Cardiac muscle cell (in vitro differentiated cells and primary cell): ENCODE results near the gene SERPING1. TPM values are rescaled to one million over a fixed set of nuclear protein-coding genes. Genes with fewer than 3 reads are reported as not detected.

Experiments used
- DNase-seq, 2 donors: peaks; one replicate each; pipeline versions ENCODE4 v3.0.0 to v3.0.0-alpha.2; 2010 to 2017; ENCODE audit warnings: low read depth in 1 of 2, low spot score in 1 of 2
- H3K27ac ChIP-seq: fragments of 200-600 bp; sonication (generic); 2 replicates; pipeline ENCODE4 v1.5.1; 2016
- H3K27me3 ChIP-seq: fragments of 200-600 bp; sonication (generic); 2 replicates; pipeline ENCODE4 v1.6.0; 2016; ENCODE audit warnings: control low read depth
- H3K36me3 ChIP-seq: fragments of 200-600 bp; sonication (generic); 2 replicates; pipeline ENCODE4 v1.5.1; 2016; ENCODE audit warnings: control low read depth
- H3K4me1 ChIP-seq: fragments of 200-600 bp; sonication (generic); 2 replicates; pipeline ENCODE4 v1.8.1; 2017; ENCODE audit warnings: low read depth, mild to moderate bottlenecking, mixed run types
- H3K4me3 ChIP-seq: fragments of 200-600 bp; sonication (generic); 2 replicates; pipeline ENCODE4 v1.5.1; 2016; ENCODE audit warnings: mild to moderate bottlenecking
- H3K9me3 ChIP-seq: fragments of 200-600 bp; sonication (generic); 2 replicates; pipeline ENCODE4 v1.5.1; 2017; ENCODE audit warnings: low read depth, mild to moderate bottlenecking, control low read depth
- CTCF ChIP-seq: IDR thresholded peaks from 2 replicates; pipeline ENCODE4 v1.5.1; 2012; ENCODE audit warnings: low read depth, mild to moderate bottlenecking, low read length
- polyA plus RNA-seq: library from polyadenylated mRNA; unstranded; fragments of >200 nt; fragmentation: Nextera tagmentation; extraction: Ambion mirVana; gene quantifications from 2 replicates; pipeline ENCODE4 v1.2.1, GENCODE V29; 2016
- total RNA-seq: library from RNA; depleted of rRNA; stranded (reverse); fragments of >200 nt; gene quantifications from 2 replicates; pipeline ENCODE4 v1.2.3, GENCODE V29; 2016

The SERPING1 gene
- total and polyA plus RNA-seq, 2 experiments from 2014 or later = 51.9 to 80.7 TPM

GRCh38 chr11:57597916-57598830 lies 688 bp downstream of the SERPING1 start:
- Histone ChIP-seq H3K36me3 (no peaks in the 10 kb centered on the region), H3K27ac (peak overlapping the region; percentile 81), H3K9me3 (no peaks in the 10 kb centered on the region), H3K4me1 (no peaks in the 10 kb centered on the region), H3K4me3 (peak overlapping the region; percentile 25), H3K27me3 (no peaks in the 10 kb centered on the region)
- no peak for TF ChIP-seq CTCF
- peak; percentile 74 to 88 for DNase-seq

- peak in 1 of 2 donors; percentile 47 for DNase-seq
- Histone ChIP-seq H3K27ac (peak overlapping the region; percentile 35), H3K4me3 (peak overlapping the region; percentile 25), H3K9me3 (no peaks in the 10 kb centered on the region), H3K4me1 (no peaks in the 10 kb centered on the region), H3K36me3 (no peaks in the 10 kb centered on the region), H3K27me3 (no peaks in the 10 kb centered on the region)
- TF ChIP-seq CTCF = no peak
Measured at GRCh38 chr11:57598831-57599155, 1.3 kb downstream of the SERPING1 start.

- Histone ChIP-seq H3K4me1 (no peaks in the 10 kb centered on the region), H3K27ac (peak overlapping the region; percentile 15), H3K36me3 (no peaks in the 10 kb centered on the region), H3K4me3 (no peak overlapping the region), H3K9me3 (no peaks in the 10 kb centered on the region), H3K27me3 (no peaks in the 10 kb centered on the region)
- no peak for TF ChIP-seq CTCF
- peak in 1 of 2 donors; percentile 9 for DNase-seq
Measured at GRCh38 chr11:57599381-57599780, 1.9 kb downstream of the SERPING1 start.

GRCh38 chr11:57601297-57601696 lies 3.8 kb downstream of the SERPING1 start:
- no peak overlapping the region for H3K27ac ChIP-seq
- H3K27me3 ChIP-seq = no peaks in the 10 kb centered on the region
- no peaks in the 10 kb centered on the region for H3K9me3 ChIP-seq
- DNase-seq = no peak
- H3K4me3 ChIP-seq = no peak overlapping the region
- H3K36me3 ChIP-seq = no peaks in the 10 kb centered on the region
- no peaks in the 10 kb centered on the region for H3K4me1 ChIP-seq
- TF ChIP-seq CTCF = no peak

GRCh38 chr11:57604296-57605027 lies 7.0 kb downstream of the SERPING1 start:
- Histone ChIP-seq H3K27me3 (no peaks in the 10 kb centered on the region), H3K9me3 (no peaks in the 10 kb centered on the region), H3K4me3 (no peak overlapping the region), H3K27ac (no peak overlapping the region), H3K36me3 (no peaks in the 10 kb centered on the region), H3K4me1 (no peaks in the 10 kb centered on the region)
- TF ChIP-seq CTCF = no peak
- no peak for DNase-seq
